ENCODE results near the gene NUDT16L1. TPM values are rescaled to one million over a fixed set of nuclear protein-coding genes. Genes with fewer than 3 reads are reported as not detected.

NUDT16L1 gene
- total RNA-seq, 1 experiment from 2014 or later, result 32.6 TPM

DNA sequence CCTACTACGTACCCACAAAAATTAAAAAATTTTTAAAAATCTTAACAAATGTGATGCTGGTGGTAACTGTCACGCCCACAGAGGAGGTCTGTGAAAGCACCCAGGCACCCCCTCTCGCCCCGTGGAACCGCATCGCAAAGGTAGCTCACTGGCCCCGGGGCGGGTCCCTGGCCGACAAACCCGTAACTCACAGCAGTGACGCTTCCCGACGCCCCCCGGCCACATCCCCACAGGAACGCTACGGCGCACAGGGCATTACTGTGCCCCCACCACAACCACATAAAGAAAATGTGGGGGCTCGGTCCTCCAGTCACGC lies 40.3 kb downstream of the NUDT16L1 start:
- intact Hi-C loops (cut with micrococcal nuclease; ENCODE audit: unreplicated experiment), result loop anchor here (10.0 kb wide), 1 partner anchor 221 kb away; the partner anchor contains the start of gene SEC14L5
- peak overlapping the region; percentile 97 for H3K27ac Mint-ChIP-seq (ENCODE audit: unreplicated experiment)
- H3K9me3 Mint-ChIP-seq (ENCODE audit: low read depth, unreplicated experiment), result no peaks in the 10 kb centered on the region
- H3K36me3 Mint-ChIP-seq (ENCODE audit: insufficient read depth, unreplicated experiment), result peaks cover 41% of the 10 kb centered on the region
- peak overlapping the region; percentile 99 for H3K4me3 Mint-ChIP-seq (ENCODE audit: low read depth, unreplicated experiment)
- peaks cover 14% of the 10 kb centered on the region for H3K27me3 Mint-ChIP-seq (ENCODE audit: unreplicated experiment)
- CTCF ChIA-PET, result interaction anchor here (0.7 to 1.6 kb wide), 9 partner anchors 11 to 365 kb away, joined by 3 to 5 read pairs (median 4); partner anchors contain the start of genes MGRN1 and ZNF500
- peak; percentile 23 for DNase-seq
- TF ChIP-seq, protein P1, sequence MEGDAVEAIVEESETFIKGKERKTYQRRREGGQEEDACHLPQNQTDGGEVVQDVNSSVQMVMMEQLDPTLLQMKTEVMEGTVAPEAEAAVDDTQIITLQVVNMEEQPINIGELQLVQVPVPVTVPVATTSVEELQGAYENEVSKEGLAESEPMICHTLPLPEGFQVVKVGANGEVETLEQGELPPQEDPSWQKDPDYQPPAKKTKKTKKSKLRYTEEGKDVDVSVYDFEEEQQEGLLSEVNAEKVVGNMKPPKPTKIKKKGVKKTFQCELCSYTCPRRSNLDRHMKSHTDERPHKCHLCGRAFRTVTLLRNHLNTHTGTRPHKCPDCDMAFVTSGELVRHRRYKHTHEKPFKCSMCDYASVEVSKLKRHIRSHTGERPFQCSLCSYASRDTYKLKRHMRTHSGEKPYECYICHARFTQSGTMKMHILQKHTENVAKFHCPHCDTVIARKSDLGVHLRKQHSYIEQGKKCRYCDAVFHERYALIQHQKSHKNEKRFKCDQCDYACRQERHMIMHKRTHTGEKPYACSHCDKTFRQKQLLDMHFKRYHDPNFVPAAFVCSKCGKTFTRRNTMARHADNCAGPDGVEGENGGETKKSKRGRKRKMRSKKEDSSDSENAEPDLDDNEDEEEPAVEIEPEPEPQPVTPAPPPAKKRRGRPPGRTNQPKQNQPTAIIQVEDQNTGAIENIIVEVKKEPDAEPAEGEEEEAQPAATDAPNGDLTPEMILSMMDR (IDR thresholded peaks at IDR 0.05; ENCODE audit: unreplicated experiment), result no peak
- H3K4me1 Mint-ChIP-seq (ENCODE audit: low read depth, unreplicated experiment), result peaks cover 17% of the 10 kb centered on the region
- no TSS peak for BruUV-seq (replicated peaks)

DNA sequence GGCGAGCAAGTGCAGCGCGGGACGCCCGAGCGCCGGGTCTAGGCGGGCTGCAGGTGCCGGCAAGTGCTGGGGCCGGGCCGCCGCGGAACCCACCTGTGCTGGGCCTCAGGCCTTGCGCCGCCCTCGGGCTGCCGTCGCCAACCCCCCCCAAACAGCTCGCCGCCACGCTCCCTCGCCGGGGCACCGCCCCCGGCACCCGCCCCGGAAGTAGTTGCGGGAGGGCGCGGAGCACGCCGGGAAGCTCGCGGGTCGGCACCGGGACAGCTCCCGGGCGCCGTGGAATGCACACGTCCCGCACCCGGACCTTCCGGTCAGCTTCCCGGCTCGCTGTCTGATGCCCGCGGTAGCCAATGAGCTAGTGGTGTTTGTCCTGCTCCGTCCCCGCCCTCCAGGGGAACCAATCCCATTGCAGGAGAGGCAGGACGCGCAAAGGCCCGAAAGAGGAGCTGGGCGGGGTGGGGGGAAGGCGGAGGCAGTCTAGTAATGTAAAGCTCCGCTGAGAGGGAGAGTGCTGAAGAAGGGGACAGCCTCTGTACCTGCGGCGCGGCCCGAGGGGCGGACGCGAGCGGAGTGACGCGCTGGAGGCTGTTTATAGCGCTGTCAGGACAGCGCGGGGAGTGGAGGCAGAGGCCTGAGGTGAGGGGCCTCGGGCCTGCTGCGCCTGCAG lies 40.8 kb downstream of the NUDT16L1 start, which contains the start of the genes ANKS3 and DNAAF8:
TSS of gene ANKS3 (minus strand) at position 209 of the 667 bp plus-strand sequence. CDS start 4,122 bp downstream, outside the sequence.
TSS of gene DNAAF8 (plus strand) at position 475 of the 667 bp plus-strand sequence. CDS start 1,978 bp downstream, outside the sequence.
- intact Hi-C loops (cut with micrococcal nuclease; ENCODE audit: unreplicated experiment), result loop anchor here (10.0 kb wide), 1 partner anchor 221 kb away; the partner anchor contains the start of gene SEC14L5
- Mint-ChIP-seq H3K9me3 (ENCODE audit: low read depth, unreplicated experiment) (no peaks in the 10 kb centered on the region), H3K4me3 (ENCODE audit: low read depth, unreplicated experiment) (peak within 1 kb of the TSS; percentile 99), H3K27ac (ENCODE audit: unreplicated experiment) (peak within 1 kb of the TSS; percentile 97), H3K4me1 (ENCODE audit: low read depth, unreplicated experiment) (peaks cover 17% of the 10 kb centered on the region), H3K36me3 (ENCODE audit: insufficient read depth, unreplicated experiment) (peaks cover 37% of the 10 kb centered on the region), H3K27me3 (ENCODE audit: unreplicated experiment) (peaks cover 14% of the 10 kb centered on the region)
- CTCF ChIA-PET, result interaction anchor here (0.5 to 1.6 kb wide), 10 partner anchors 12 to 364 kb away, joined by 3 to 5 read pairs (median 4); partner anchors contain the start of genes MGRN1 and ZNF500
- TSS peak; percentile 34 for BruUV-seq (replicated peaks)
- TF ChIP-seq, protein P1 (IDR thresholded peaks at IDR 0.05; ENCODE audit: unreplicated experiment), result no peak
- DNase-seq, result peak; percentile 98

DNA sequence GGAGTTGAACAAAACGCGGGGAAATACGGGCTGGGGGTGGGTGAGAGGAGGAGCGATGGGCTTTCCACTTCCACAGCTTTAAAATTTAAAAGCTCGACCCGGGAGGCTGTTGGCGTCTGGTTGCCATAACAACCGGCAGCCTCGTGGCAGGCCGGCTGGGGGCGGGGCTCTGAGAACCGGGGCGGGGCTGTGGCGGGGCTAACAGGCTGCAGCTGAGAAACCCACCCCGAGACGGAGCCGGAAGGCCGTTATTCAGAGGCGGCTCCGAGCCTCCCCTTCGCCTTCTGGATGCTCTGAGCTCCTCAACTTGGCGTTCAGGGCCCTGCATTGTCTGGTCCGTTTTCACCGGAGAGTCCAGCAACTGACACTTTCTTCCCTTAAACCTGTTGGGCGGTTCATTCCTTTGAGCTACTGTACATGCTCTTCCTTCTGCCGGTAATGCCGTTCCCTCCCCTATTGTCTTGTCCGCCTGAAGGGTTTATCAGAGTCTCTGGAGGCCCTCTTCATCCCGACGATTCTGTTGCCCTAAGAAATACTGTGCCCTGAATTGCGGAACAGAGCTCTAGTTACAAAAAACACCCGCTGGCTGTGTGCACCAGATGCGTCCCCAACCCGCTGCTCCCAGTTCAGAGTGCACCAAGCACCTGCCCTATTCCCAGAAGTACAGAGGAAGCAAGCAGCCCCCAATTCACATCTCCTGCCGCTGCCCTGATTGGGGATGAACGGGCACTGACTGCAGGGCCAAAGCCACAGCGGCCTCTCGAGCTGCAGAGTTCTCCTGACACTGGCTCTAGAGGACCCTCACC lies 41.6 kb downstream of the NUDT16L1 start:
- Mint-ChIP-seq H3K36me3 (ENCODE audit: insufficient read depth, unreplicated experiment) (peaks cover 37% of the 10 kb centered on the region), H3K4me3 (ENCODE audit: low read depth, unreplicated experiment) (peak overlapping the region; percentile 99), H3K4me1 (ENCODE audit: low read depth, unreplicated experiment) (peaks cover 17% of the 10 kb centered on the region), H3K27me3 (ENCODE audit: unreplicated experiment) (peaks cover 14% of the 10 kb centered on the region), H3K9me3 (ENCODE audit: low read depth, unreplicated experiment) (no peaks in the 10 kb centered on the region), H3K27ac (ENCODE audit: unreplicated experiment) (peak overlapping the region; percentile 97)
- no TSS peak for BruUV-seq (replicated peaks)
- CTCF ChIA-PET, result interaction anchor here (0.5 to 1.6 kb wide), 10 partner anchors 14 to 363 kb away, joined by 3 to 5 read pairs (median 4); partner anchors contain the start of genes MGRN1 and ZNF500
- intact Hi-C loops (cut with micrococcal nuclease; ENCODE audit: unreplicated experiment), result loop anchor here (10.0 kb wide), 1 partner anchor 220 kb away; the partner anchor contains the start of gene SEC14L5
- peak; percentile 95 for DNase-seq
- TF ChIP-seq, protein P1 (IDR thresholded peaks at IDR 0.05; ENCODE audit: unreplicated experiment), result no peak

DNA sequence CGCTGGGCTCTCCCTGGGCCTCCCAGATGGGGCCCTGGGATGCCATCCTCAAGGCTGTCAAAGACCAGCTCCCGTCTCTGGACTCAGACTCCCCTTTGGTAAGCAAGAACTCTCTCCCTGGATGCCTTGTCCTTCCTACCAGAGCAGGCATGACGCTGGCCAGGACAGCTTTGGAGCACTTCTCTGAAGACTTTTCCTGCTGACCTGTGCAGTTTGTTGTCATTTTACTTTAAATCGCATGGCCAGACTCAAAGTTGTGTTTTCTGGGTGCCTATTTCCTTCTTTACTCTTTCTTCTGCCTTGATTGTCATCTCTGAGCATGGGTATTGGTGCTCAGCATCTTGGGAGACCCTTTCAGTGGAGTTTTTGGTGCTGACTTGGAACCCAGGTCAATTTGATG lies 43.2 kb downstream of the NUDT16L1 start:
- H3K4me3 Mint-ChIP-seq (ENCODE audit: low read depth, unreplicated experiment), result no peak overlapping the region
- intact Hi-C loops (cut with micrococcal nuclease; ENCODE audit: unreplicated experiment), result loop anchor here (10.0 kb wide), 1 partner anchor 218 kb away; the partner anchor contains the start of gene SEC14L5
- CTCF ChIA-PET, result no interaction called here
- no peaks in the 10 kb centered on the region for H3K9me3 Mint-ChIP-seq (ENCODE audit: low read depth, unreplicated experiment)
- H3K27me3 Mint-ChIP-seq (ENCODE audit: unreplicated experiment), result peaks cover 14% of the 10 kb centered on the region
- H3K36me3 Mint-ChIP-seq (ENCODE audit: insufficient read depth, unreplicated experiment), result peaks cover 32% of the 10 kb centered on the region
- TF ChIP-seq, protein P1 (IDR thresholded peaks at IDR 0.05; ENCODE audit: unreplicated experiment), result no peak
- no peak overlapping the region for H3K27ac Mint-ChIP-seq (ENCODE audit: unreplicated experiment)
- peaks cover 17% of the 10 kb centered on the region for H3K4me1 Mint-ChIP-seq (ENCODE audit: low read depth, unreplicated experiment)
- no TSS peak for BruUV-seq (replicated peaks)
- no peak for DNase-seq

Measured in Calu3 (cell line).